Subcutaneous adipose tissue (tissue), 4 donors: Measurements from ENCODE around the gene CR2. TPM values are rescaled to one million over a fixed set of nuclear protein-coding genes. Genes with fewer than 3 reads are reported as not detected.

Experiments
- total RNA-seq, 4 donors: library from RNA; depleted of rRNA; stranded (reverse); fragments of >200 nt; gene quantifications; one replicate each; pipeline ENCODE4 v1.1.0, GENCODE V29; 2016
- TF ChIP-seq, protein P1 (sequence below): fragments of 450-650 bp; IDR thresholded peaks from one replicate; pipeline ENCODE4 v1.5.1; 2016; ENCODE audit warnings: low read depth, mild to moderate bottlenecking, control low read depth, antibody characterized with exemption, moderate library complexity

Gene CR2
- total RNA-seq, 4 donors from 2014 or later = not detected

- TF ChIP-seq, protein P1, sequence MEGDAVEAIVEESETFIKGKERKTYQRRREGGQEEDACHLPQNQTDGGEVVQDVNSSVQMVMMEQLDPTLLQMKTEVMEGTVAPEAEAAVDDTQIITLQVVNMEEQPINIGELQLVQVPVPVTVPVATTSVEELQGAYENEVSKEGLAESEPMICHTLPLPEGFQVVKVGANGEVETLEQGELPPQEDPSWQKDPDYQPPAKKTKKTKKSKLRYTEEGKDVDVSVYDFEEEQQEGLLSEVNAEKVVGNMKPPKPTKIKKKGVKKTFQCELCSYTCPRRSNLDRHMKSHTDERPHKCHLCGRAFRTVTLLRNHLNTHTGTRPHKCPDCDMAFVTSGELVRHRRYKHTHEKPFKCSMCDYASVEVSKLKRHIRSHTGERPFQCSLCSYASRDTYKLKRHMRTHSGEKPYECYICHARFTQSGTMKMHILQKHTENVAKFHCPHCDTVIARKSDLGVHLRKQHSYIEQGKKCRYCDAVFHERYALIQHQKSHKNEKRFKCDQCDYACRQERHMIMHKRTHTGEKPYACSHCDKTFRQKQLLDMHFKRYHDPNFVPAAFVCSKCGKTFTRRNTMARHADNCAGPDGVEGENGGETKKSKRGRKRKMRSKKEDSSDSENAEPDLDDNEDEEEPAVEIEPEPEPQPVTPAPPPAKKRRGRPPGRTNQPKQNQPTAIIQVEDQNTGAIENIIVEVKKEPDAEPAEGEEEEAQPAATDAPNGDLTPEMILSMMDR = no peak
Measured at GRCh38 chr1:207429963-207430362, 24.2 kb upstream of the CR2 start.

DNA sequence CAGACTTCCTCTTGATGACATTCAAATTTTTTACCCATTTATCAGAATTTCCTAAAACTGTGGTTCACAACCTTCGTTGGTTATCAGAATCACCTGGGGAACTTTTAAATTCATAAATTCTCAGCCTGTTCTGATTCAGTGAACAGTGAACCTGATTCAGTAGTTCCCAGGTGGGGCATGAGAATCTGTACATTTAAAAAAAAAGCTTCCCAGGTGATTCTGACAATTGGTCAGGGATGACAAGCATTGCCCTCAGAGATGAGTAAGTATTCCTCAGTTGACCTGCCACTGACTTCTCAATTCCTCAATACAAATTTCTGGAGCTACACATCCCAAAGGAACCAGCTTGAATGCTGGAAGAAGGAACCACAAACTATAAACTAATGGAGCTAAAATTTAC lies 23.5 kb upstream of the CR2 start:
- TF ChIP-seq, protein P1 = no peak

DNA sequence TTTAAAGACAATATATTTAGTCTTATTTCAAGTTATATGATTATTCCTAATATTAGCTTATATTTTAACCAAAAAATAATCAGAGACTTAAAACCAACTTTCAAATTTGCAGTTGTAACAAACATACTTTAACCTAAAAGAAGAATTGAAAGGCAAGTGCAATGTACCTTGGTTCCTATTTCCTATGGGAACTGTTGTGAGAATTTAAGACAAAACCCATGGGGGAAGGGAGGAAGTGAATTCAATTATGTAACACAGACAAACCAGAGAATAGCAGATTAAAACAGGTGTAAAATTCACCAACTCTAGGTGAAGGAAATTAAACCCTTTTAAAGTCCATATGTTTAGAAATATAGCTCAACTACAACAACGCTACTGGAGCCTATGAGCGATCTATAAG lies 22.6 kb upstream of the CR2 start:
- TF ChIP-seq, protein P1 = no peak

DNA sequence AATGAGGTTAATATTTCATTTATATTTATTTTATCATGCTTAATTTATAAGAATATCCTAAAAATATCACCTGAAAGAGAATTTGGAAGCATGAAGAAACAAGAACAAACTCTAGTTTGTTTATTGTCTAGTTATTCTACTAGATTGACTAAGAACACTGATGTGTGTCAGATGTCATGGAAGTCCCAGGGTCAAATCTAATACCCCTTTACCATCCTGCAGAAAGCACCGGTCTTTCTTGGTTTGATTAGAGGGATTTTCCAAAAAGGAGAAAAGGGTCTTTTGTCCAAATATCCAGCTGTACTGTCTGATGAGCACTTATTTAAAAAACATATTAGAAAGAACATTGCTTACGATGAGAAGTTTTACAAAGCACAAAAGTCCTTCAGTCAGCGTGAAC lies 20.7 kb upstream of the CR2 start:
- TF ChIP-seq, protein P1 = no peak

DNA sequence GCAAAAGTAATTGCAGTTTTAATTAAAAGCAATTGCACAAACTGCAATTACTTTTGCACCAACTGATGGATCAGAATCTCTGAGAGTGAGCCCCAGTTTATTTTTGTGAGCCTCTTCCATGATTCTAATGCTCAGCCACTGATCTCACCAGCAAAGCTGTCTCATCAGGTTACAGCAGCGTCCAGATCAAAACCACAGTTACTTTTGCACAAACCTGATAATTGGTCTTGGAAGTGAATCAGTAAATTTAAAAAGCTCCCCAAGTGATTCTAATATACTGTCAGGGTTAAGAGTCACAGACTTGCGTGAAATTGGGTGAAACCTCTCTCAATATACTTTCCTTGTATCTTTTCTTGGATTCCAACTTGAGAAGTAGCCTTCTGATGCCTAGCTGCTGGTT lies 13.5 kb upstream of the CR2 start:
- TF ChIP-seq, protein P1 = no peak

- TF ChIP-seq, protein P1 = no peak
Measured at GRCh38 chr1:207444514-207445217, 9.5 kb upstream of the CR2 start.

GRCh38 chr1:207453710-207454045 lies 450 bp upstream of the CR2 start:
- TF ChIP-seq, protein P1 = no peak
